IMR-90 (cell line): ENCODE measurements around the gene HTR3E.

Experiments
- BHLHE40 ChIP-seq: fragments of 150-350 bp; IDR thresholded peaks from 2 replicates; pipeline ENCODE4 v1.6.1; 2016; ENCODE audit warnings: mild to moderate bottlenecking, low read depth, low read length
- TF ChIP-seq, protein P1 (sequence below): conservative IDR thresholded peaks from 2 replicates; pipeline ENCODE4 v1.5.1; 2012; ENCODE audit warnings: mild to moderate bottlenecking, low read depth, low read length, improper control_type of control experiment

DNA sequence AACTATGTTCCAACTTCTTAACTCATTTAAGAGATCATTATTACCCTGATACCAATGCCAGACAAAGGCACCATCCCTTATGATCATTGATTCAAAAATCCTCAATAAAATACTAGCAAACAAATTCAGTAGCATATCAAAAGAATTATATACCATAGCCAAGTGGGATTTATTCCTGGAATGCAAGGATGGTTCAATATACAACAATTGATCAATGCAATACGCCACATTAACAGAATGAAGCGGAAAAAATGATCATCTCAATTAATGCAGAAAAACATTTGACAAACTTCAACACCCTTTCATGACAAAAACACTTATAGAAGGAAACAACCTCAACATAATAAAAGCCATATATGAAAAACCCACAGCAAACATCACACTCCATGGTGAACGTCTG lies 4.7 kb upstream of the HTR3E start:
- TF ChIP-seq, protein P1, sequence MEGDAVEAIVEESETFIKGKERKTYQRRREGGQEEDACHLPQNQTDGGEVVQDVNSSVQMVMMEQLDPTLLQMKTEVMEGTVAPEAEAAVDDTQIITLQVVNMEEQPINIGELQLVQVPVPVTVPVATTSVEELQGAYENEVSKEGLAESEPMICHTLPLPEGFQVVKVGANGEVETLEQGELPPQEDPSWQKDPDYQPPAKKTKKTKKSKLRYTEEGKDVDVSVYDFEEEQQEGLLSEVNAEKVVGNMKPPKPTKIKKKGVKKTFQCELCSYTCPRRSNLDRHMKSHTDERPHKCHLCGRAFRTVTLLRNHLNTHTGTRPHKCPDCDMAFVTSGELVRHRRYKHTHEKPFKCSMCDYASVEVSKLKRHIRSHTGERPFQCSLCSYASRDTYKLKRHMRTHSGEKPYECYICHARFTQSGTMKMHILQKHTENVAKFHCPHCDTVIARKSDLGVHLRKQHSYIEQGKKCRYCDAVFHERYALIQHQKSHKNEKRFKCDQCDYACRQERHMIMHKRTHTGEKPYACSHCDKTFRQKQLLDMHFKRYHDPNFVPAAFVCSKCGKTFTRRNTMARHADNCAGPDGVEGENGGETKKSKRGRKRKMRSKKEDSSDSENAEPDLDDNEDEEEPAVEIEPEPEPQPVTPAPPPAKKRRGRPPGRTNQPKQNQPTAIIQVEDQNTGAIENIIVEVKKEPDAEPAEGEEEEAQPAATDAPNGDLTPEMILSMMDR = no peak
- no peak for TF ChIP-seq BHLHE40
